22Rv1 (cell line): ENCODE measurements around the gene RCBTB1.
"Not testable (repeated sequence)": the region's sequence is repeated elsewhere in the genome, so short reads cannot be mapped to it uniquely, and the experiment has no call there.

ENCODE experiments used
- H3K27ac ChIP-seq: fragments of 450-650 bp; 2 replicates; pipeline ENCODE4 v1.5.1; 2017
- CTCF ChIP-seq: fragments of 450-650 bp; IDR thresholded peaks from 2 replicates; pipeline ENCODE4 v1.5.1; 2017; ENCODE audit warnings: mild to moderate bottlenecking
- ZFX ChIP-seq: fragments of 450-650 bp; IDR thresholded peaks from 2 replicates; pipeline ENCODE4 v1.6.1; 2017; ENCODE audit warnings: antibody characterized with exemption, borderline replicate concordance

The RCBTB1 gene

GRCh38 chr13:49615836-49616675, 30.7 kb upstream of the RCBTB1 start:
- TF ChIP-seq ZFX (no peak), CTCF (no peak)
- no peak overlapping the region for H3K27ac ChIP-seq

- not testable (repeated sequence) for H3K27ac ChIP-seq
Measured at GRCh38 chr13:49612042-49612441, 26.7 kb upstream of the RCBTB1 start.

GRCh38 chr13:49610176-49610575, 24.8 kb upstream of the RCBTB1 start:
- TF ChIP-seq CTCF (no peak), ZFX (no peak)

GRCh38 chr13:49608651-49609331, 23.4 kb upstream of the RCBTB1 start:
- TF ChIP-seq ZFX (no peak), CTCF (no peak)
- no peak overlapping the region for H3K27ac ChIP-seq

More at GRCh38 chr13:49610176-49610575, 24.8 kb upstream of the RCBTB1 start:
- no peak overlapping the region for H3K27ac ChIP-seq

GRCh38 chr13:49607761-49608160, 22.4 kb upstream of the RCBTB1 start:
- TF ChIP-seq CTCF (no peak), ZFX (no peak)
- no peak overlapping the region for H3K27ac ChIP-seq

- H3K27ac ChIP-seq, result peak overlapping the region; percentile 40; the same call in 1 of the 2 replicates
- no peak for TF ChIP-seq ZFX
- peak; percentile 86 for TF ChIP-seq CTCF
Measured at GRCh38 chr13:49606747-49607648, 21.6 kb upstream of the RCBTB1 start.

GRCh38 chr13:49604570-49604969, 19.2 kb upstream of the RCBTB1 start:
- TF ChIP-seq ZFX (no peak), CTCF (no peak)
- no peak overlapping the region for H3K27ac ChIP-seq

GRCh38 chr13:49602615-49603014, 17.3 kb upstream of the RCBTB1 start:
- not testable (repeated sequence) for H3K27ac ChIP-seq
